Measurements from ENCODE around the gene POU2F3.

The POU2F3 gene

GRCh38 chr11:120226714-120227113 lies 13.2 kb upstream of the POU2F3 start:
- DNase-seq (ENCODE audit: low read depth): no peak

DNA sequence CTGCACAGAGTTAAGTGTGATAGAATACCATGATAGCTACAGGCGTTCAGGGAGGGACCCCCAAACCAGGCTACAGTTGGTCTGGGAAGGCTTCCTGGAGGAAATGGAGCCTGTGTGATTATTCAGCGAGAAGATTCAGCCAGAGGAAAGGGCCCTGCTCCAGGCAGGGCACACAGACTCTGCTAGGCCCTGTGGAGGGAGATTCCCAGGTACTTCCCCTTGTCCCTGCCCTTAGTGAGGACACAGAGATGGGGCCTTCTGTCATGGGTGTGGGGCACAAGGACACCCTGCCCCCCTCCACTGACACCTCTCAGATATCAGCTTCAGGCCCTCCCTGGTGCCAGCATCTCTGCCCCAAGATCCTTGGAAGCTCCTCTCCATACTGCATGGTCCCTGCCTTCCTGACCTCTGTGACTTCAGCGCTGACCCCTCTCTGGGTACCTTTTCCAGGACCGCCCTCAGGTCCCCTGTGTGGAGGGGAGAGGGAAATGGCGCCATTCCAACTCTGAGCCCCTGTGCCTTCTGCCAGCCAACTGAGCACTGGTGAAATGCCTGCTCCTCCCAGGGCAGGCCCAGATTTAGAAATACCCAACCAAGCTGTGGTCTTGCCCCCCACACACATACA lies 12.6 kb upstream of the POU2F3 start:
- DNase-seq (ENCODE audit: low read depth): no peak

- no peak for DNase-seq (ENCODE audit: low read depth)
Observed at GRCh38 chr11:120228794-120229384, 11.1 kb upstream of the POU2F3 start.

GRCh38 chr11:120229451-120230424 lies 10.2 kb upstream of the POU2F3 start:
- DNase-seq (ENCODE audit: low read depth): no peak

DNA sequence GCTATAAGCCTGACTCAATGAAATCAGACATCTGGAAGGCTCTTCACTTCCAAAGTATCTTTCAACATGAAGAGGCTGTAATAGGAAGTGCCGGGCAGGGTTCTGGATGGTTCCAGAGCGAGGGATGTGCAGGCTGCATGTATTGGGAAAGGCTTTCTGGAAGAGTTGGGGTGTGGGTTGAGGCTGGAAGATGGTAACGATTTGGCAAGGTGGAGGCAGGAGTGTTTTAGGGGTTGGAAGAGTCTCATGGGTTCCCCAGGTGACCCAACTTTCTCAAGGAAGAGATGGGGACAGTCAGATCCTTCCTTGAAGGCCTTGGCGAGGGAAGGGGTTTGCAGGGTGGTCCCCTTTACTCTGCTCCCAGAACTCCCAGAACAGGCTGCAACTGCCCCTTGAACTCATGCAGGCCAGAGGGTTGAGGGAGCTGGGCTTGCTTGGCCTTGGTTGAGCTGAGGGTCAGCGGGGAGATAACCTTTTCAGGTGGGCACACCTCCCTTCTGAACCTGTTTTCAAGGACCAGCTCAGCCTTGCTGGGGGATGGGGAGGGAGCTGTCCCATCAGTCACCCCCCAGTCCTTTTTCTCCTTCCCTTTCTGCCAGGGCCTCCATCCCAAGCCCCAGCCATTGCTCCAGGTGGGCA lies 9.4 kb upstream of the POU2F3 start:
- no peak for DNase-seq (ENCODE audit: low read depth)

DNA sequence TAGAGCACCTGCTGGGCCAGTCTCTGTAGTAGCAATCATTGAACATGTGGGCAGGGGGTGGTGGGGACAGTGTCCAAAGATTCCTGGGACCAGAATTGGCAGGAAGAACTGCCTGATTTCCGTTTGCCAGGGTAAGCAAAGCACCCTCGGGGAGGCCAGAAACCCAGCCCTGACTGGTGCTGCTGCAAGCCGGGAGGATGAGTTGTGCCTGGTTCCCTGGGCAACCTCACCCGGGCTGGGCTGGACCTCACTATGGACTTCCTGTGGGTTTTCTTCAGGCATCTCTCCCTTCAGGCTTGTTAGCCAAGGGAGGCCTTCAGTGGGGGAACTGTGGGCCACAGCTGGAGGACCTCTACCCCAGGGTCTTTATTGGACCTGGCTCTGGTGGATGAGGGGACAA lies 8.0 kb upstream of the POU2F3 start:
- no peak for DNase-seq (ENCODE audit: low read depth)

DNA sequence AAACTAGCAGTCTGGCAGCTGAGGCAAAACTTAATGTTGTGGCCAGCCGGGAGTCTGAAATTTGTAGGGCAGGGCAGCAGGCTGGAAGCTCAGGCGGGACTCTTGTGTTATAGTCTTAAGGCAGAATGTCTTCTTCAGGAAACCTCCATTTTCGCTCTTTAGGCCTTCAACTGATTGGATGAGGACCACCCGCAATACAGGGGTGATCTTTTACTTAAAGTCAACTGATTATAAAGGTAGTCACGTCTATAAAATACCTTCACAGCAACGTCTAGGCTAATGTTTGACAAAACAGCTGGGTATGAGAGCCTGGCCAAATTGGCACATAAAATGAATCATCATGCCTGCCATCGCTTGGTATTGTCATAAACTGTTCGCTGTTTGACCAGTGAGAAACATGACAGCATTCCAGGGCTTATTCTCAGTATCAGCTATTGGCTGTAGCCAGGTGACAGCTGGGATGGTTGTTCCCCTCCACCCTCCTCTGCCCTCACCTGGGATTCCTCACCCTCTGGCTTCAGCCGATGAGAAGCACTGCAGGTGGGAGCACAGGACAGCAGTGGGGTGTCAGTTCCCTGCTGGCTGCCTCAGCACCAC lies 6.6 kb upstream of the POU2F3 start:
- no peak for DNase-seq (ENCODE audit: low read depth)

GRCh38 chr11:120235024-120235628 lies 4.8 kb upstream of the POU2F3 start:
- peak; percentile 43 for DNase-seq (ENCODE audit: low read depth)

- DNase-seq (ENCODE audit: low read depth): no peak
Observed at GRCh38 chr11:120236169-120237107, 3.5 kb upstream of the POU2F3 start.

DNA sequence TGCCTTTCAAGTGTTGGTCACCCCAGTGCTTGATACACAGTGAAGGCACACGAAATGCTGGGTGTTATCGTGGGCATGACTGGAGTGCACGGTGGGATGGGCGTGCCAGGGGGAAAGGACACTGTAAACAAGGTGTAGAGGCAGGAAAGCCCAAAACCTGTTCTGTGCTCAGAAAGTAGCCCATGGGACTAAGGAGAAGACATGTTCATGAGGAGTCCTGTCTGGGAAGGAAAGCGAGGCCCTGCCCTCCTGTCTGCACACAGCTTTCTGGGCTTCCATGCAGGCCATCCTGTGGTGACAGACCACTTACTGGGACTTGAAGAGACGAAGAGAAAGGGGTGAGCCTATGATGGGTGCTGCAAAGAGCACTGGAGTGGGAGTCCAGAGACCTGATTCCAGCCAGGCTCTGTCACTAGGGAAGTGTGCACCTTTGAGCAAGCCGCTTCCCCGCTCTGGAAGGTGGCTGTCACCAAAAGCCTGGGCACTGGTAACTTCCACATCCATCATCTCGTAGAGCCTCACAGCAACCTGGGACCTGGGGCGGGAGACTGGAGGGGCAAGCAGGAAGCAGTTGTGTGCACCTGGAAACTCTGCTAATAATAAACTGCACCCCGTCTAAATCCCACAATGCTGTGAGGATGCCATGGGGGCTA lies 846 bp upstream of the POU2F3 start:
- DNase-seq (ENCODE audit: low read depth): no peak

GRCh38 chr11:120240866-120241265 lies 926 bp downstream of the POU2F3 start:
- no peak for DNase-seq (ENCODE audit: low read depth)

GRCh38 chr11:120241277-120241676 lies 1.3 kb downstream of the POU2F3 start:
- no peak for DNase-seq (ENCODE audit: low read depth)

DNA sequence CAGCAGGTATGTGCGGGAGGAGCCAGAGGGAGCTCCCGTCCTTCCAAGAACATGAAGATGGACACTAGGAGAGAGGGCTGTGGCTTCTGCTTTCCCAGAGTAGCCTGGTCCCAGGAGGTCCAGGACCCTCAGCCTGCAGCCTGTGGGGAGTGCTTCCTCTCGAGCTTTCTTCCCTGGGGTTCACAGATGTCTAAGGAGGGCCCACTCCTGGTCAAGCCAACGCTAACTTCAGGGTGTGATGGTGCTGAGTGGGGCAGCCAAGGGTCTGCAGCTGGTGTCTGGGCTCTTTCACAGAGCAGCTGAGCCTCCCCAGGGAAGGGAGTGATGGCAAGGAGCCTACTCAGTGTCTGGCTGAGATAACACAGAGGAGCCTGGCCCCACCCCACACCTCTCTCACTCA lies 3.3 kb downstream of the POU2F3 start:
- no peak for DNase-seq (ENCODE audit: low read depth)

- no peak for DNase-seq (ENCODE audit: low read depth)
Observed at GRCh38 chr11:120244476-120245365, 4.8 kb downstream of the POU2F3 start.

GRCh38 chr11:120245434-120245833 lies 5.5 kb downstream of the POU2F3 start:
- DNase-seq (ENCODE audit: low read depth): no peak

GRCh38 chr11:120248551-120249278 lies 8.8 kb downstream of the POU2F3 start:
- DNase-seq (ENCODE audit: low read depth): no peak

- DNase-seq (ENCODE audit: low read depth): no peak
Observed at GRCh38 chr11:120249279-120250262, 9.6 kb downstream of the POU2F3 start.
